ENCODE data around the gene ANKRD6. TPM values are rescaled to one million over a fixed set of nuclear protein-coding genes. Genes with fewer than 3 reads are reported as not detected.

The ANKRD6 gene
- total RNA-seq, 1 donor from 2014 or later, result 13.5 TPM

GRCh38 chr6:89398762-89399525, 34.0 kb upstream of the ANKRD6 start:
- H3K9me3 Mint-ChIP-seq (ENCODE audit: unreplicated experiment), result no peaks in the 10 kb centered on the region
- no peaks in the 10 kb centered on the region for H4K20me1 ChIP-seq (ENCODE audit: insufficient read depth, low read length)
- H3K36me3 ChIP-seq (ENCODE audit: insufficient read depth, low read length), result no peaks in the 10 kb centered on the region
- no peaks in the 10 kb centered on the region for H3K79me2 ChIP-seq (ENCODE audit: insufficient read depth, low read length)
- H3K27ac ChIP-seq (ENCODE audit: low read depth, low read length), result no peak overlapping the region
- peaks cover 3% of the 10 kb centered on the region for H3K4me1 Mint-ChIP-seq (ENCODE audit: low read depth, unreplicated experiment)
- FAIRE-seq (no peak), DNase-seq (ENCODE audit: low read depth) (no peak)
- H2AFZ ChIP-seq (ENCODE audit: low read depth, low read length), result no peak overlapping the region
- no peak overlapping the region for H3K4me2 ChIP-seq (ENCODE audit: low read length)
- H3K4me3 ChIP-seq (ENCODE audit: insufficient read depth, low read depth, low read length), result no peak overlapping the region
- H3K9ac ChIP-seq (ENCODE audit: low read length), result no peak overlapping the region
- no peak overlapping the region for H3K4me3 Mint-ChIP-seq (ENCODE audit: unreplicated experiment)
- TF ChIP-seq EZH2 (IDR thresholded peaks at IDR 0.05; ENCODE audit: insufficient read depth, low read length) (no peak), CTCF (IDR thresholded peaks at IDR 0.05; ENCODE audit: insufficient read depth, low read depth, low read length) (no peak)
- H3K36me3 Mint-ChIP-seq (ENCODE audit: low read depth, unreplicated experiment), result no peaks in the 10 kb centered on the region
- no peaks in the 10 kb centered on the region for H3K27me3 Mint-ChIP-seq (ENCODE audit: low read depth, unreplicated experiment)
- H3K27me3 ChIP-seq (ENCODE audit: insufficient read depth, low read length), result peaks cover 2% of the 10 kb centered on the region
- no peaks in the 10 kb centered on the region for H3K9me3 ChIP-seq (ENCODE audit: insufficient read depth, low read depth, low read length)
- no peak overlapping the region for H3K27ac Mint-ChIP-seq (ENCODE audit: unreplicated experiment)
- H3K4me1 ChIP-seq (ENCODE audit: insufficient read depth, low read length), result no peaks in the 10 kb centered on the region

- H3K27ac Mint-ChIP-seq (ENCODE audit: unreplicated experiment), result no peak overlapping the region
- no peak for FAIRE-seq
- H2AFZ ChIP-seq (ENCODE audit: low read depth, low read length), result no peak overlapping the region
- H3K4me3 Mint-ChIP-seq (ENCODE audit: unreplicated experiment), result no peak overlapping the region
- no peaks in the 10 kb centered on the region for H3K4me1 ChIP-seq (ENCODE audit: insufficient read depth, low read length)
- H3K4me1 Mint-ChIP-seq (ENCODE audit: low read depth, unreplicated experiment), result peaks cover 3% of the 10 kb centered on the region
- H3K27me3 Mint-ChIP-seq (ENCODE audit: low read depth, unreplicated experiment), result no peaks in the 10 kb centered on the region
- DNase-seq (ENCODE audit: low read depth), result no peak
- H4K20me1 ChIP-seq (ENCODE audit: insufficient read depth, low read length), result no peaks in the 10 kb centered on the region
- H3K36me3 Mint-ChIP-seq (ENCODE audit: low read depth, unreplicated experiment), result no peaks in the 10 kb centered on the region
- peaks cover 2% of the 10 kb centered on the region for H3K27me3 ChIP-seq (ENCODE audit: insufficient read depth, low read length)
- no peak overlapping the region for H3K4me3 ChIP-seq (ENCODE audit: insufficient read depth, low read depth, low read length)
- TF ChIP-seq EZH2 (IDR thresholded peaks at IDR 0.05; ENCODE audit: insufficient read depth, low read length), result no peak
- no peak for TF ChIP-seq CTCF (IDR thresholded peaks at IDR 0.05; ENCODE audit: insufficient read depth, low read depth, low read length)
- H3K4me2 ChIP-seq (ENCODE audit: low read length), result no peak overlapping the region
- no peaks in the 10 kb centered on the region for H3K9me3 ChIP-seq (ENCODE audit: insufficient read depth, low read depth, low read length)
- no peaks in the 10 kb centered on the region for H3K36me3 ChIP-seq (ENCODE audit: insufficient read depth, low read length)
- no peak overlapping the region for H3K9ac ChIP-seq (ENCODE audit: low read length)
- no peak overlapping the region for H3K27ac ChIP-seq (ENCODE audit: low read depth, low read length)
- no peaks in the 10 kb centered on the region for H3K79me2 ChIP-seq (ENCODE audit: insufficient read depth, low read length)
- no peaks in the 10 kb centered on the region for H3K9me3 Mint-ChIP-seq (ENCODE audit: unreplicated experiment)
Observed at GRCh38 chr6:89400050-89400449, 32.9 kb upstream of the ANKRD6 start.

GRCh38 chr6:89400912-89401399, 32.0 kb upstream of the ANKRD6 start:
- Histone ChIP-seq H3K9ac (ENCODE audit: low read length) (no peak overlapping the region), H2AFZ (ENCODE audit: low read depth, low read length) (no peak overlapping the region), H3K4me3 (ENCODE audit: insufficient read depth, low read depth, low read length) (no peak overlapping the region), H3K9me3 (ENCODE audit: insufficient read depth, low read depth, low read length) (no peaks in the 10 kb centered on the region), H3K36me3 (ENCODE audit: insufficient read depth, low read length) (no peaks in the 10 kb centered on the region), H3K27ac (ENCODE audit: low read depth, low read length) (no peak overlapping the region), H3K4me2 (ENCODE audit: low read length) (no peak overlapping the region), H3K79me2 (ENCODE audit: insufficient read depth, low read length) (no peaks in the 10 kb centered on the region), H3K4me1 (ENCODE audit: insufficient read depth, low read length) (no peaks in the 10 kb centered on the region), H3K27me3 (ENCODE audit: insufficient read depth, low read length) (no peaks in the 10 kb centered on the region), H4K20me1 (ENCODE audit: insufficient read depth, low read length) (no peaks in the 10 kb centered on the region)
- no peak for TF ChIP-seq CTCF (IDR thresholded peaks at IDR 0.05; ENCODE audit: insufficient read depth, low read depth, low read length)
- no peak for TF ChIP-seq EZH2 (IDR thresholded peaks at IDR 0.05; ENCODE audit: insufficient read depth, low read length)
- H3K4me1 Mint-ChIP-seq (ENCODE audit: low read depth, unreplicated experiment), result peaks cover 3% of the 10 kb centered on the region
- H3K4me3 Mint-ChIP-seq (ENCODE audit: unreplicated experiment), result no peak overlapping the region
- H3K36me3 Mint-ChIP-seq (ENCODE audit: low read depth, unreplicated experiment), result no peaks in the 10 kb centered on the region
- FAIRE-seq (no peak), DNase-seq (ENCODE audit: low read depth) (no peak)
- H3K9me3 Mint-ChIP-seq (ENCODE audit: unreplicated experiment), result no peaks in the 10 kb centered on the region
- peaks cover under 1% of the 10 kb centered on the region for H3K27me3 Mint-ChIP-seq (ENCODE audit: low read depth, unreplicated experiment)
- no peak overlapping the region for H3K27ac Mint-ChIP-seq (ENCODE audit: unreplicated experiment)

Data from astrocyte (in vitro differentiated cells and primary cell).